Effector memory CD8-positive, alpha-beta T cell (primary cell): ENCODE data around the gene DRC7.
A peak's percentile ranks its signal among the peaks of the same experiment; 100 is the strongest.
"Not testable (repeated sequence)": the region's sequence is repeated elsewhere in the genome, so short reads cannot be mapped to it uniquely, and the experiment has no call there.

Experiments
- ATAC-seq: fragments of 150-1000 bp; cut with Tn5 transposase; replicated peaks from 2 replicates; pipeline ENCODE4 v1.10.0; 2021; ENCODE audit warnings: mild to moderate bottlenecking, moderate library complexity
- DNase-seq, 3 experiments: peaks; one replicate each; pipeline ENCODE4 v3.0.0; 2021
- H3K27ac Mint-ChIP-seq, 2 donors: one replicate each; pipeline ENCODE4 v1.8.0; 2022; ENCODE audit warnings: mild to moderate bottlenecking in 2 of 2, mixed read lengths in 2 of 2, moderate library complexity in 2 of 2
- H3K27me3 Mint-ChIP-seq, 2 donors: one replicate each; pipeline ENCODE4 v1.8.0; 2022; ENCODE audit warnings: mixed read lengths in 2 of 2
- H3K36me3 Mint-ChIP-seq: one replicate; pipeline ENCODE4 v1.8.0; 2022; ENCODE audit warnings: mild to moderate bottlenecking, moderate library complexity, mixed read lengths; ENCODE audit not compliant: insufficient read depth
- H3K4me1 Mint-ChIP-seq, 2 donors: one replicate each; pipeline ENCODE4 v1.8.0; 2022; ENCODE audit warnings: low read depth in 2 of 2, mixed read lengths in 2 of 2
- H3K4me3 Mint-ChIP-seq, 2 donors: one replicate each; pipeline ENCODE4 v1.8.0; 2022; ENCODE audit warnings: mild to moderate bottlenecking in 2 of 2, mixed read lengths in 2 of 2, moderate library complexity in 2 of 2
- H3K9me3 Mint-ChIP-seq, 2 donors: one replicate each; pipeline ENCODE4 v1.8.0; 2022; ENCODE audit warnings: mixed read lengths in 2 of 2

DRC7 gene

DNA sequence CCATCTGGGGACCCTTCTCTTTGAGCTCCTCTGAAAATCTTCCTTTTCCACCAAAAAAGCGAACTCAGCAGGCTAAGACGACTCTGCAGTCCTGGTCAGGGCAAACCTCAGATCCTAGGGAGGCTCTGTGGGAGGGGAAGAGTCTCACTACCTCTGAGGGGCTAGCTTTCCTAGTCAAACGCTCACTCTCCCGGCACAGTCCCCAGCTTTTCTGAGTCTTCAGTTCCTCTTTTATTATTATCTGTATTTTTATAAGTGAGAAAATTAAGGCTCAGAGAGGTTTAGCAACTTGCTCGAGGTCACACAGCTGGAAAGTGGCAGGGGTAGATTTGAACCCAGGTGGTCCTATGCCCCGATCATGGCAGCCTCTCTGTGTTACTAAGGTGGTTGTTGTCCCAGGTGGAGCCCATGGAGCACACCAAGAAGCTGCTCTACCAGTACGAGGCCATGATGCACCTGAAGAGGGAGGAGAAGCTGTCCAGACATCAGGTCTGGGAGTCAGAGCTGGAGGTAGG, 31.9 kb downstream of the DRC7 start:
- Mint-ChIP-seq H3K4me1 (peaks cover 0 to 1% of the 10 kb centered on the region in 2 donors), H3K4me3 (no peak overlapping the region), H3K27me3 (no peaks in the 10 kb centered on the region), H3K27ac (no peak overlapping the region), H3K36me3 (no peaks in the 10 kb centered on the region), H3K9me3 (peaks cover 0 to 1% of the 10 kb centered on the region in 2 donors)
- DNase-seq (no peak), ATAC-seq (no peak)

DNA sequence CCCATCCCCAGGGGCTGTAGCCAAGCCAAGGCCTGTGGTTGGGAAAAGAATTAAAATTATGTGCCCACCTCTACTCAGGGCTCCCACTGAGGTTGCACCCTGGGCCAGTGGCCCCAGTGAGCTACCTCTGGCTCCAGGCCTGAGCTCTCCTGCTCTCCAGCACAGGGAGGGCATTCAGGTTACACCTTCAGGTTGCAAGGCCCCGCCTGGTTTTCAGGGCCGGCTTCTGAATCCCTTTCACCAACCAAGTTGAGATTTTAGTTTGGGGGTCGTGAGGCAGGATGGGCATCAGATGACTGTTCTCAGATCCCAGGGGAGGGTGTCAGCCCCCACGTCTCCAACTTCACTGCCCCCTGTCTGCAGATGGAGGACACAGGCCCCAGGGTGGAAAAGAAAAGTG, 33.0 kb downstream of the DRC7 start:
- Mint-ChIP-seq H3K36me3 (no peaks in the 10 kb centered on the region), H3K4me1 (peaks cover 0 to 1% of the 10 kb centered on the region in 2 donors), H3K27ac (no peak overlapping the region), H3K9me3 (peaks cover 0 to 1% of the 10 kb centered on the region in 2 donors), H3K27me3 (no peaks in the 10 kb centered on the region), H3K4me3 (no peak overlapping the region)
- ATAC-seq, result no peak
- DNase-seq, result no peak

- Mint-ChIP-seq H3K36me3 (no peaks in the 10 kb centered on the region), H3K9me3 (peaks cover 0 to 1% of the 10 kb centered on the region in 2 donors), H3K4me3 (no peak overlapping the region), H3K4me1 (peaks cover 4 to 6% of the 10 kb centered on the region in 2 donors), H3K27ac (no peak overlapping the region), H3K27me3 (no peaks in the 10 kb centered on the region)
- ATAC-seq (no peak), DNase-seq (no peak)
Measured at GRCh38 chr16:57728336-57729181, 34.0 kb downstream of the DRC7 start.

DNA sequence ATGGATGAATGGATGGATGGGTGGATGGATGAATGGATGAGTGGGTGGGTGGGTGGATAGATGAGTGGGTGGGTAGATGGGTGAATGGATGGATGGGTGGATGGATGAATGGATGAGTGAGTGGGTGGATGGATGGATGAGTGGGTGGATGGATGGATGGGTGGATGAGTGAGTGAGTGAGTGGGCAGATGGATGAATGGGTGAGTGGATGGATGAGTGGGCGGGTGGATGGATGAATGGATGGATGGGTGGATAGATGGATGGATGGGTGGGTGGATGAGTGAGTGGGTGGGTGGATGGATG, 34.5 kb downstream of the DRC7 start:
- DNase-seq (no peak), ATAC-seq (no peak)
- H3K36me3 Mint-ChIP-seq, result peaks cover under 1% of the 10 kb centered on the region
- peaks cover 0 to 1% of the 10 kb centered on the region in 2 donors for H3K9me3 Mint-ChIP-seq
- H3K4me3 Mint-ChIP-seq, result no peak overlapping the region
- no peak overlapping the region for H3K27ac Mint-ChIP-seq
- no peaks in the 10 kb centered on the region for H3K27me3 Mint-ChIP-seq
- peaks cover 4 to 6% of the 10 kb centered on the region in 2 donors for H3K4me1 Mint-ChIP-seq

GRCh38 chr16:57729852-57730251, 35.2 kb downstream of the DRC7 start:
- not testable (repeated sequence) for H3K4me3 Mint-ChIP-seq, H3K4me1 Mint-ChIP-seq, H3K27me3 Mint-ChIP-seq, H3K27ac Mint-ChIP-seq, H3K36me3 Mint-ChIP-seq, ATAC-seq, DNase-seq, H3K9me3 Mint-ChIP-seq

DNA sequence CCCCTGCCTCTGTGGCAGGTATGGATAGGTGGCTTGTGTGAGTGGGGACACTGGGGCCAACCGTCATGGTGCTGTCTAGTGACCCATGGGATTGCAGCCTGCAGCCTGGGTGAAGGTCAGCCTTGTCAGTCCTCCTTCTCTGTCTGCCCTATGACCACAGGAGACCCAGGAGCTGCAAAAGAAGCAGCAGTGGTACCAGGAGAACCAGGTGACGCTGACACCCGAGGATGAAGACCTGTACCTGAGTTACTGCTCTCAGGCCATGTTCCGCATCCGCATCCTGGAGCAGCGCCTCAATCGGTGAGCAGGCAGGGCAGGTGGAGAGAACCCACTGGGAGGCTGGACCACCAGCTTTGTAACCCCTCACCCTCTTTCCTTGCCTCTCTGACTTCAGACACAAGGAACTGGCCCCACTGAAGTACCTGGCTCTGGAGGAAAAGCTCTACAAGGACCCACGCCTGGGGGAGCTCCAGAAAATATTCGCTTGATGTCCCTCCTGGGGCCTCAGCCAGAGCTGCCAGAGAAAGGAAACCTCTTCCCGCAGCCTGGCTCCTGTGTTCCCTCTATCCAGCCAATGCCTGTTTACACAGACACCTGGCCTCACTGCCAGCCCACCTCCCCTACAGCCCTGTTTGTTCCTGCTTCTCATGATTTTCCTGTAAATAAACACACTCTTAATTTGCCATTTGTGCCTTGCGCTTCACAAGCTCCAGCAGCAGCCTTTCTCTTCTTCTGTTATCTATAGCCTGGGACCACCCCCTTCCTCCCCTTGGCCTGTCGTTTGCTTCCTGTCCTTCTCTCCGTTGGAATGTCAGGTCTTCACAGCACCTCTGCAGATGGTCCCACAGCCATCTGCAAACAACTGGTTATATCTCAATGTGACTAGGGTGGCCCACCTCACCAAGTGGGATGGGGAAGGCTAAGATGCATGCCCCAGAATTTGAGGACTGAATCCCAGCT, 36.4 kb downstream of the DRC7 start:
- Mint-ChIP-seq H3K27ac (peak overlapping the region in 1 of 2 donors; percentile 3), H3K4me3 (no peak overlapping the region), H3K4me1 (peaks cover 13% of the 10 kb centered on the region in 2 donors), H3K9me3 (peaks cover 0 to 1% of the 10 kb centered on the region in 2 donors), H3K27me3 (no peaks in the 10 kb centered on the region), H3K36me3 (peaks cover 17% of the 10 kb centered on the region)
- no peak for DNase-seq
- no peak for ATAC-seq

DNA sequence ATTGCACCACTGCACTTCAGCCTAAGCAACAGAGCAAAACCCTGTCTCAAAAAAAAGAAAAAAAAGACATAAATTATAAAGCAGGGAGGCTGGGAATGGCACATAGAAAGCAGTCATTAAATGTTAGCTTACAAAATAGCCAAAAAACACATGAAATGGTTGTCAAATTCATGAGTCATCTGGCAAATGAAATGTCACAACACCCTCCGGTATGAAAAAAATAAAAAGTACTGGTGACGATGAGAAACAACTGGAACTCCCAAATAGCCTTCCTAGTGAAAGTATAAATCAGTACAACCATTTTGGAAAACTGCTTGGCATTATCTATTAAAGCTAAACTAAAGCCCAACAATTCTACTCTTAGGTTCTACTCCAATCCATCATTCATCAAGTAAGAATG, 37.4 kb downstream of the DRC7 start:
- Mint-ChIP-seq H3K27ac (peak overlapping the region in 1 of 2 donors; percentile 3), H3K36me3 (peaks cover 20% of the 10 kb centered on the region), H3K27me3 (no peaks in the 10 kb centered on the region), H3K9me3 (peaks cover 0 to 1% of the 10 kb centered on the region in 2 donors), H3K4me1 (peaks cover 22 to 23% of the 10 kb centered on the region in 2 donors), H3K4me3 (no peak overlapping the region)
- DNase-seq, result no peak
- ATAC-seq, result no peak

DNA sequence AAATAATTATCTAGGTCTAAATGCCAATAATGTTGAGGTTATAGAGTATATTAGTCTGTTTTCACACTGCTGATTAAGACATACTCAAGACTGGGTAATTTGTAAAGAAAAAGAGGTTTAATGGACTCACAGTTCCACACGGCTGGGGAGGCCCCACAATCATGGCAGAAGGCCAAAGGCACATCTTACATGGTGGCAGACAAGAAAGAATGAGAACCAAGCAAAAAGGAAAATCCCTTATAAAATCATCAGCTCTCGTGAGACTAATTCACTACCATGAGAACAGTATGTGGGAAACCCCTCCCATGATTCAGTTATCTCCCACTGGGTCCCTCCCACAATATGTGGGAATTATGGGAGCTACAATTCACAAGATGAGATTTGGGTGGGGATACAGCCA, 38.1 kb downstream of the DRC7 start:
- H3K27ac Mint-ChIP-seq, result no peak overlapping the region
- ATAC-seq (no peak), DNase-seq (no peak)
- peak overlapping the region in 1 of 2 donors; percentile 91 for H3K4me3 Mint-ChIP-seq
- peaks cover 20% of the 10 kb centered on the region for H3K36me3 Mint-ChIP-seq
- H3K9me3 Mint-ChIP-seq, result peaks cover 0 to 1% of the 10 kb centered on the region in 2 donors
- H3K4me1 Mint-ChIP-seq, result peaks cover 24% of the 10 kb centered on the region in 2 donors
- no peaks in the 10 kb centered on the region for H3K27me3 Mint-ChIP-seq

DNA sequence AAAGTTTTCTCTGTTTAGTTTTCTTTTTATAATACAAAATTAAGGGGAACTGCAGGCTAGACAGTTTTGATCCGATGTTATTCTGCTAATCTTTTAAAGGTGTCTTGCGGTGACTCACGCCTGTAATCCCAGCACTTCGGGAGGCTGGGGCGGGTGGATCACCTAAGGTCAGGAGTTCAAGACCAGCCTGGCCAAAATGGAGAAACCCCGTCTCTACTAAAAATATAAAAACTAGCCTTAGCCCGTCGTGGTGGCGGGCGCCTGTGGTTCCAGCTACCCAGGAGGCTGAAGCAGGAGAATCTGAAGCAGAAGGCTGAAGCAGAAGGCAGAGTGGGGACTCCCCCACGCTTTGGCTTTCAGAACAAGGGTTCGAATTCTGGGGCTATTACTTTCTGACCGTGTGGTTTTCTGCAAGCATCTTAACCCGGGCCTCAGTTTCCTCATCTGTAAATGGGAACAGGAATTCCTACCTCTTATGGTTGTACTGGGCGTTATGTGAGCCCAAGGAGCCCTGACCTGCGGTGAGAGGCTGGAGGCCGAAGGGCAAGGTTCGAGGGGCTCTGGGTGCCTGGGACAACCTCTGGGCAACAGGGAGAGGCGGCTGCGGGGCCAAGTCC, 39.8 kb downstream of the DRC7 start:
- ATAC-seq (no peak), DNase-seq (no peak)

DNA sequence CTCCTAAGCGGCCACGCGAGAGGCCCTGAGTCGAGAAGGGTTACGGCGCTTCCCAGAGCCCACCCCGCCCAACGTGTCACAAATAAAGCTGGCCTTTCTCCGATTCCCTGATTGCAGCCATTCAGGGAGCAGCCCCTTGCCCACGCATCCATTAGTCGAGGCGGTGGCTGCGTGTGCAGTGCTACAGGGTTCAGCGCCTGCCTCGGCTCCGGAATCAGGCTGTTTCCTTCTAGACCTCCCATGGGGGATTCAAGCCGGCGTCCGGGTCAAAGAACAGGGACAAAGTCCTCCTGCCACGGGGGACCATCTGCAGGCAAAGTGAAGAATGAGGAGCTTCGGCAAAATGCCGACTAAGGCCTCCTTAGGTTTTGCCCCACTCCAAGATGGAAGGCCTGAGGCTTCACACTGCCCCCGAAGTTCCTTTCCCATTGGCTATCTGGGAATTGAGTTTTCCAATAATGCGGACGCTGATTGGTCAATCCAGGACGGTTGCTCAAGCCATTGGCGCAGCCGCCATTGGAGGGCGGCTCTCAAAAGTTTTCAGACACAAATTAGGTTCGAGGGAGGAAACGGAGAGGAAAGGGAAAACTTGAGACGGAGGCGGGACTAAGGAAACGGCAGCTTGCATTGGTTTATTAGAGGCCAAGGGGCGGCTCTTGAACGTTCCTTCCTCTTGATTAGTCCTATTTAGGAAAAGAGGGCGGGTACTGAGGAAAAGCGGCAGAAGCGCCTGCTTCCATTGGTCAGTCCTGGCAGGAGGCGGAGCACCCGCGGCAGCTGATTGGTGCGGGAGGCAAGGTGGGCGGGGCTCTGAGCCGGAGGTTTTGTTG, 40.5 kb downstream of the DRC7 start:
- H3K4me1 Mint-ChIP-seq, result peaks cover 24 to 25% of the 10 kb centered on the region in 2 donors
- DNase-seq (peak; percentile 95 to 97 (median 96)), ATAC-seq (peak; percentile 85)
- H3K36me3 Mint-ChIP-seq, result peaks cover 20% of the 10 kb centered on the region
- no peaks in the 10 kb centered on the region for H3K27me3 Mint-ChIP-seq
- H3K4me3 Mint-ChIP-seq, result peak overlapping the region; percentile 91 to 98
- H3K9me3 Mint-ChIP-seq, result no peaks in the 10 kb centered on the region
- peak overlapping the region; percentile 94 to 95 for H3K27ac Mint-ChIP-seq

More for the DNA sequence above, 39.8 kb downstream of the DRC7 start:
- Mint-ChIP-seq H3K27me3 (no peaks in the 10 kb centered on the region), H3K4me1 (peaks cover 24 to 25% of the 10 kb centered on the region in 2 donors), H3K4me3 (peak overlapping the region; percentile 91 to 98), H3K36me3 (peaks cover 20% of the 10 kb centered on the region), H3K9me3 (peaks cover 0 to 1% of the 10 kb centered on the region in 2 donors), H3K27ac (peak overlapping the region; percentile 94 to 95)

DNA sequence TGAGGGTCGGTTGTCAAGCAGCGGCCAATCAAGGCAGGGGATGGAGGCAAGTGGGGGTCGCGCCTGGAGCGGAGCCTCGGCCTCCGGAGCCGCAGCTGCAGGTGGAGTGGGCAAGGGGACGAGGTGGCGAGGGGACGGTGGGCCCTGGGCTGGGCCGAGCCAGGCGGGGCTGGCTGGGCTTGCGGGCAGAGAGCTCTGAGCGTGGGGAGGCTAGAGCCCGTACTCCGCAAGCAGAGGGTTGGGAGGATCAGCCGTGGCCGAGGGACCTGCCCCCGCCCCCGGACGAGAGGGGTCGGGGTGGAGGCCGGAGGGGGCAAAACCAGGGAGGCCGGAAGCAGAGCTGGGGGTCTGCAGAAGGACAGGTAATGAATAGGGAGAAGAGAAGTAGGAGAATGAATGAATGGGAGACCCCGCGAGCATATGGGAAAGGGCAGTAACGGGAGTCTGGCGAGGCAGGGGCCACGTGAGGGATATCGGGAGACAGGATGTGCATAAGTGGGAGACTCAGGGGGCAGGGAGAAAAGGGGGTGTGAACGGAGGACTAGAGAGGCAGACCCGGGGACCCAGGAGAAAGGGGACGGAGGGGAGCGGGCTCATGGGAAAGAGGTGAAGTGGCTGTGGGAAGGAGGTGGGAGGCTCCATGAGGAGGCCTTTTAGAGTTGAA, 41.3 kb downstream of the DRC7 start, which contains the start of gene KATNB1:
TSS of gene KATNB1 (plus strand) at position 16 of the 664 bp plus-strand sequence. CDS start 1,474 bp downstream, outside the sequence.
- H3K4me1 Mint-ChIP-seq, result peaks cover 24 to 25% of the 10 kb centered on the region in 2 donors
- DNase-seq (peak in 1 of 3 experiments; percentile 20), ATAC-seq (peak; percentile 25)
- no peaks in the 10 kb centered on the region for H3K27me3 Mint-ChIP-seq
- no peaks in the 10 kb centered on the region for H3K9me3 Mint-ChIP-seq
- peaks cover 20% of the 10 kb centered on the region for H3K36me3 Mint-ChIP-seq
- peak within 1 kb of the TSS; percentile 91 to 98 for H3K4me3 Mint-ChIP-seq
- H3K27ac Mint-ChIP-seq, result peak within 1 kb of the TSS; percentile 94 to 95
